ENCODE results near the gene SPATA18.

DNA sequence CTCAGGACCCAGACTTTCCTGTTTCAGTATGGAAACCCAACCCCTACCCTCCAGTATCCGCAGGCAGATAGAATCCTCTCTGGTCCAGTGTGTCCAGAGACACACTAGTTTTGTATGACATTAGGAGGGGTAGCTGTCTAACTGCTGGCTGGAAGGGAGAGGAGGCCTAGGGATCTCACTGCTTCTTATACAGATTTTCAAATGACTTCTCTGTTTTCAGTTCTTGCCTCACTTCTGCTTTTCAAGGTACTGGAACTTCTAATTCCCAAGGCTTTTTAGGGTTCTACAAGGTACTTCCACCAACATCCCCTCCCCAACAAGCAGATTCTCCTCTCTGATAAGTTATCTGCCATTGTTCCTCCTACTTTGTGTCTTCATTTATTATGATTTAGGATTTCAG is 19.1 kb upstream of the SPATA18 start:
- TF ChIP-seq, protein P1, sequence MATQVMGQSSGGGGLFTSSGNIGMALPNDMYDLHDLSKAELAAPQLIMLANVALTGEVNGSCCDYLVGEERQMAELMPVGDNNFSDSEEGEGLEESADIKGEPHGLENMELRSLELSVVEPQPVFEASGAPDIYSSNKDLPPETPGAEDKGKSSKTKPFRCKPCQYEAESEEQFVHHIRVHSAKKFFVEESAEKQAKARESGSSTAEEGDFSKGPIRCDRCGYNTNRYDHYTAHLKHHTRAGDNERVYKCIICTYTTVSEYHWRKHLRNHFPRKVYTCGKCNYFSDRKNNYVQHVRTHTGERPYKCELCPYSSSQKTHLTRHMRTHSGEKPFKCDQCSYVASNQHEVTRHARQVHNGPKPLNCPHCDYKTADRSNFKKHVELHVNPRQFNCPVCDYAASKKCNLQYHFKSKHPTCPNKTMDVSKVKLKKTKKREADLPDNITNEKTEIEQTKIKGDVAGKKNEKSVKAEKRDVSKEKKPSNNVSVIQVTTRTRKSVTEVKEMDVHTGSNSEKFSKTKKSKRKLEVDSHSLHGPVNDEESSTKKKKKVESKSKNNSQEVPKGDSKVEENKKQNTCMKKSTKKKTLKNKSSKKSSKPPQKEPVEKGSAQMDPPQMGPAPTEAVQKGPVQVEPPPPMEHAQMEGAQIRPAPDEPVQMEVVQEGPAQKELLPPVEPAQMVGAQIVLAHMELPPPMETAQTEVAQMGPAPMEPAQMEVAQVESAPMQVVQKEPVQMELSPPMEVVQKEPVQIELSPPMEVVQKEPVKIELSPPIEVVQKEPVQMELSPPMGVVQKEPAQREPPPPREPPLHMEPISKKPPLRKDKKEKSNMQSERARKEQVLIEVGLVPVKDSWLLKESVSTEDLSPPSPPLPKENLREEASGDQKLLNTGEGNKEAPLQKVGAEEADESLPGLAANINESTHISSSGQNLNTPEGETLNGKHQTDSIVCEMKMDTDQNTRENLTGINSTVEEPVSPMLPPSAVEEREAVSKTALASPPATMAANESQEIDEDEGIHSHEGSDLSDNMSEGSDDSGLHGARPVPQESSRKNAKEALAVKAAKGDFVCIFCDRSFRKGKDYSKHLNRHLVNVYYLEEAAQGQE (IDR thresholded peaks at IDR 0.05; ENCODE audit: insufficient replicate concordance, low read depth) = no peak
- TF ChIP-seq, protein P2, sequence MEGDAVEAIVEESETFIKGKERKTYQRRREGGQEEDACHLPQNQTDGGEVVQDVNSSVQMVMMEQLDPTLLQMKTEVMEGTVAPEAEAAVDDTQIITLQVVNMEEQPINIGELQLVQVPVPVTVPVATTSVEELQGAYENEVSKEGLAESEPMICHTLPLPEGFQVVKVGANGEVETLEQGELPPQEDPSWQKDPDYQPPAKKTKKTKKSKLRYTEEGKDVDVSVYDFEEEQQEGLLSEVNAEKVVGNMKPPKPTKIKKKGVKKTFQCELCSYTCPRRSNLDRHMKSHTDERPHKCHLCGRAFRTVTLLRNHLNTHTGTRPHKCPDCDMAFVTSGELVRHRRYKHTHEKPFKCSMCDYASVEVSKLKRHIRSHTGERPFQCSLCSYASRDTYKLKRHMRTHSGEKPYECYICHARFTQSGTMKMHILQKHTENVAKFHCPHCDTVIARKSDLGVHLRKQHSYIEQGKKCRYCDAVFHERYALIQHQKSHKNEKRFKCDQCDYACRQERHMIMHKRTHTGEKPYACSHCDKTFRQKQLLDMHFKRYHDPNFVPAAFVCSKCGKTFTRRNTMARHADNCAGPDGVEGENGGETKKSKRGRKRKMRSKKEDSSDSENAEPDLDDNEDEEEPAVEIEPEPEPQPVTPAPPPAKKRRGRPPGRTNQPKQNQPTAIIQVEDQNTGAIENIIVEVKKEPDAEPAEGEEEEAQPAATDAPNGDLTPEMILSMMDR (IDR thresholded peaks at IDR 0.05; ENCODE audit: insufficient read depth, low read length) = no peak
- TF ChIP-seq SPI1 (IDR thresholded peaks at IDR 0.05; ENCODE audit: borderline replicate concordance, low read depth) (peak; percentile 88), POLR2AphosphoS5 (IDR thresholded peaks at IDR 0.05; ENCODE audit: low read depth) (no peak)

Data from HL-60 (cell line).